ENCODE data around the gene RNF148.

DNA sequence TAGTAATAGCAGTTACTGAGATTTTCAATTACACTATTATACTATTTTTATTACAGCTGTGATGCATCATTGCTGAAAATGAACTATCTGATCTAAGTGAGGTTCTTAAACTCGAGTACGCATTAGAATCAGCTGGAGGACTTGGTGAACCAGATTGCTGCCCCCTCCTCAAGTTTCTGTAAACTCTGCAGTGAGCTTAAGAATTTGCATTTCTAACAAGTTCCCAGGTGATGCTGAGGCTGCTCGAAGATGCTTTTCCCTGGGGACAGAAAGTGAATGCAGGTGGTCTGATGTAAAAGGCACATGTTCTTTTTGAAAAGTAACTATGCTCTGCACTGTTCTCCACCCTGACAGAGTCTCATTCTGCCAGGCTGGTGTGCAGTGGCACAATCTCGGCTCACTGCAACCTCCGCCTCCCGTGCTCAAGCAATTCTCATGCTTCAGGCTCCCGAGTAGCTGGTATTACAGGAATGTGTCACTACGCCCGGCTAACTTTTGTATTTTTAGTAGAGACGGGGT lies 16.3 kb downstream of the RNF148 start:
- TF ChIP-seq POLR2A (IDR thresholded peaks at IDR 0.05) = no peak
- no peak for TF ChIP-seq CTCF (IDR thresholded peaks at IDR 0.05)
